ENCODE results near the gene ALDH1L2. TPM values are rescaled to one million over a fixed set of nuclear protein-coding genes. Genes with fewer than 3 reads are reported as not detected.
A peak's percentile ranks its signal among the peaks of the same experiment; 100 is the strongest.

Gene ALDH1L2
- total and polyA plus RNA-seq, 11 donors, result 0.53 to 6.7 (median 2.0) TPM

- Histone ChIP-seq H3K4me1 (no peaks in the 10 kb centered on the region), H3K36me3 (peaks cover 0 to 9% (median 0%) of the 10 kb centered on the region in 9 donors), H3K9me3 (no peaks in the 10 kb centered on the region), H3K27ac (no peak overlapping the region), H3K27me3 (no peaks in the 10 kb centered on the region), H3K4me3 (no peak overlapping the region)
- no peak for ATAC-seq
- 67 to 80% (median 76%) methylated on average over 3 of the region's 3 CpGs for WGBS, 4 donors
- no peak for DNase-seq
- TF ChIP-seq CTCF (IDR thresholded peaks at IDR 0.05), result no peak
- TF ChIP-seq POLR2A (IDR thresholded peaks at IDR 0.05), result no peak
- intact Hi-C loops (cut with DNase I), result no loop called here
Measured at GRCh38 chr12:105076913-105077312, 7.3 kb downstream of the ALDH1L2 start.

GRCh38 chr12:105076098-105076497, 8.2 kb downstream of the ALDH1L2 start:
- H3K9me3 ChIP-seq, result no peaks in the 10 kb centered on the region
- H3K4me3 ChIP-seq, result no peak overlapping the region
- WGBS, 4 donors, result 83 to 94% (median 88%) methylated on average over 1 of the region's 1 CpG
- no peaks in the 10 kb centered on the region for H3K27me3 ChIP-seq
- DNase-seq (no peak), ATAC-seq (peak in 2 of 4 donors; percentile 42 to 81)
- intact Hi-C loops (cut with DNase I), result no loop called here
- H3K27ac ChIP-seq, result no peak overlapping the region
- peaks cover 0 to 9% (median 0%) of the 10 kb centered on the region in 9 donors for H3K36me3 ChIP-seq
- no peak for TF ChIP-seq CTCF (IDR thresholded peaks at IDR 0.05)
- no peak for TF ChIP-seq POLR2A (IDR thresholded peaks at IDR 0.05)
- no peaks in the 10 kb centered on the region for H3K4me1 ChIP-seq

GRCh38 chr12:105072888-105073488, 11.3 kb downstream of the ALDH1L2 start:
- no peak for ATAC-seq
- WGBS, 4 donors, result 88 to 96% (median 93%) methylated on average over 6 of the region's 6 CpGs
- intact Hi-C loops (cut with DNase I), result no loop called here

GRCh38 chr12:105071981-105072380, 12.3 kb downstream of the ALDH1L2 start:
- ATAC-seq (no peak), DNase-seq (no peak)
- H3K36me3 ChIP-seq, result peaks cover 0 to 32% (median 0%) of the 10 kb centered on the region in 9 donors
- TF ChIP-seq POLR2A (IDR thresholded peaks at IDR 0.05), result no peak
- TF ChIP-seq CTCF (IDR thresholded peaks at IDR 0.05), result no peak
- no peak overlapping the region for H3K27ac ChIP-seq
- H3K9me3 ChIP-seq, result no peaks in the 10 kb centered on the region
- H3K4me1 ChIP-seq, result no peaks in the 10 kb centered on the region
- H3K27me3 ChIP-seq, result no peaks in the 10 kb centered on the region
- 90 to 99% (median 98%) methylated on average over 3 of the region's 3 CpGs for WGBS, 4 donors
- intact Hi-C loops (cut with DNase I), result no loop called here
- H3K4me3 ChIP-seq, result no peak overlapping the region

More at GRCh38 chr12:105072888-105073488, 11.3 kb downstream of the ALDH1L2 start:
- H3K27ac ChIP-seq, result no peak overlapping the region
- no peaks in the 10 kb centered on the region for H3K27me3 ChIP-seq
- H3K4me1 ChIP-seq, result no peaks in the 10 kb centered on the region
- H3K4me3 ChIP-seq, result no peak overlapping the region
- H3K36me3 ChIP-seq, result peaks cover 0 to 26% (median 0%) of the 10 kb centered on the region in 9 donors
- DNase-seq, result no peak
- H3K9me3 ChIP-seq, result no peaks in the 10 kb centered on the region
- TF ChIP-seq POLR2A (IDR thresholded peaks at IDR 0.05) (no peak), CTCF (IDR thresholded peaks at IDR 0.05) (no peak)
